ENCODE data around the gene NCKAP5.

- no peak for TF ChIP-seq CTCF (IDR thresholded peaks at IDR 0.05; ENCODE audit: insufficient read depth, low read length)
- TF ChIP-seq REST (IDR thresholded peaks at IDR 0.05; ENCODE audit: insufficient replicate concordance, low read depth) = no peak
- no peak for TF ChIP-seq POLR2AphosphoS5 (IDR thresholded peaks at IDR 0.05; ENCODE audit: low read depth)
- TF ChIP-seq GABPA (IDR thresholded peaks at IDR 0.05; ENCODE audit: low read depth) = no peak
These were observed 31.5 kb upstream of the NCKAP5 start for GRCh38 chr2:133599811-133600210.

All from HL-60 (cell line).